GM12891 (cell line): ENCODE measurements around the gene TPO.

Experiments used
- DNase-seq: peaks from one replicate; pipeline ENCODE4 v3.0.0; 2011; ENCODE audit warnings: low spot score; ENCODE audit not compliant: insufficient read length
- FAIRE-seq: peaks from 2 replicates; lab custom pipeline; 2011; peaks lifted over from hg19 to GRCh38; lab: Jason Lieb, UNC
- PAX5 ChIP-seq: IDR thresholded peaks from 2 replicates; pipeline ENCODE4 v1.6.1; 2011; ENCODE audit warnings: low read length, moderate library complexity, mild to moderate bottlenecking; ENCODE audit not compliant: insufficient read depth, severe bottlenecking
- POLR2A ChIP-seq: IDR thresholded peaks from 2 replicates; pipeline ENCODE4 v1.6.1; 2011; ENCODE audit warnings: low read depth, low read length, control low read depth
- POLR2AphosphoS5 ChIP-seq: IDR thresholded peaks from 2 replicates; pipeline ENCODE4 v1.6.1; 2011; ENCODE audit warnings: low read depth, low read length, control low read depth
- POU2F2 ChIP-seq: IDR thresholded peaks from 2 replicates; pipeline ENCODE4 v1.6.1; 2011; ENCODE audit warnings: low read depth, mild to moderate bottlenecking, control low read depth, low read length, moderate library complexity
- SPI1 ChIP-seq: IDR thresholded peaks from 2 replicates; pipeline ENCODE4 v1.6.1; 2011; ENCODE audit warnings: low read depth, low read length, control low read depth
- TAF1 ChIP-seq: IDR thresholded peaks from 2 replicates; pipeline ENCODE4 v1.6.1; 2011; ENCODE audit warnings: low read depth, low read length, control low read depth

The TPO gene

GRCh38 chr2:1497122-1497611, 83.9 kb downstream of the TPO start:
- no peak for DNase-seq
- no peak for FAIRE-seq
- TF ChIP-seq POLR2AphosphoS5 (no peak), TAF1 (no peak), POU2F2 (no peak), SPI1 (no peak), POLR2A (no peak), PAX5 (no peak)

GRCh38 chr2:1498176-1498575, 84.9 kb downstream of the TPO start:
- DNase-seq, result no peak
- TF ChIP-seq PAX5 (no peak), SPI1 (no peak), TAF1 (no peak), POLR2AphosphoS5 (no peak), POU2F2 (no peak), POLR2A (no peak)
- FAIRE-seq, result no peak

GRCh38 chr2:1499033-1499795, 86.0 kb downstream of the TPO start:
- TF ChIP-seq SPI1 (no peak), POU2F2 (no peak), TAF1 (no peak), POLR2AphosphoS5 (no peak), POLR2A (no peak), PAX5 (no peak)
- no peak for FAIRE-seq
- DNase-seq, result no peak

- TF ChIP-seq TAF1 (no peak), PAX5 (no peak), POLR2AphosphoS5 (no peak), POLR2A (no peak), SPI1 (no peak), POU2F2 (no peak)
- DNase-seq (no peak), FAIRE-seq (no peak)
Observed at GRCh38 chr2:1501038-1501851, 88.0 kb downstream of the TPO start.

GRCh38 chr2:1501991-1502390, 88.7 kb downstream of the TPO start:
- DNase-seq, result no peak
- TF ChIP-seq POU2F2, result no peak
- TF ChIP-seq POLR2AphosphoS5, result no peak
- no peak for TF ChIP-seq POLR2A
- no peak for TF ChIP-seq PAX5
- no peak for TF ChIP-seq TAF1
- no peak for TF ChIP-seq SPI1
- no peak for FAIRE-seq

GRCh38 chr2:1502891-1503304, 89.6 kb downstream of the TPO start:
- FAIRE-seq (no peak), DNase-seq (no peak)
- TF ChIP-seq PAX5 (no peak), SPI1 (no peak), POLR2A (no peak), POLR2AphosphoS5 (no peak), TAF1 (no peak), POU2F2 (no peak)

GRCh38 chr2:1503471-1504310, 90.4 kb downstream of the TPO start:
- DNase-seq (no peak), FAIRE-seq (no peak)
- TF ChIP-seq SPI1 (no peak), POU2F2 (no peak), TAF1 (no peak), POLR2A (no peak), PAX5 (no peak), POLR2AphosphoS5 (no peak)

GRCh38 chr2:1504311-1504750, 91.1 kb downstream of the TPO start:
- DNase-seq (no peak), FAIRE-seq (no peak)
- no peak for TF ChIP-seq SPI1
- TF ChIP-seq TAF1, result no peak
- no peak for TF ChIP-seq POLR2A

- FAIRE-seq (no peak), DNase-seq (no peak)
- TF ChIP-seq POU2F2 (no peak), POLR2A (no peak), TAF1 (no peak), SPI1 (no peak), POLR2AphosphoS5 (no peak), PAX5 (no peak)
Observed at GRCh38 chr2:1505031-1505441, 91.8 kb downstream of the TPO start.

- TF ChIP-seq SPI1 (no peak), POU2F2 (no peak), TAF1 (no peak), POLR2A (no peak), PAX5 (no peak), POLR2AphosphoS5 (no peak)
- DNase-seq (no peak), FAIRE-seq (no peak)
Observed at GRCh38 chr2:1509271-1510065, 96.2 kb downstream of the TPO start.
